Effector memory CD4-positive, alpha-beta T cell (primary cell): ENCODE results near the gene PCNT.

Experiments
- DNase-seq, 3 donors: peaks; one replicate each; pipeline ENCODE4 v3.0.0-alpha.2; 2020
- H3K27ac ChIP-seq: 2 replicates; pipeline ENCODE4 v1.7.0; 2013; ENCODE audit warnings: mild to moderate bottlenecking, low read length, moderate library complexity; ENCODE audit not compliant: insufficient read depth, poor library complexity, severe bottlenecking
- H3K27me3 ChIP-seq: replicated peaks from 2 replicates; pipeline ENCODE4 v1.7.0; 2013; ENCODE audit warnings: mild to moderate bottlenecking, low read length; ENCODE audit not compliant: insufficient read depth, control insufficient read depth, poor library complexity, severe bottlenecking
- H3K36me3 ChIP-seq: 2 replicates; pipeline ENCODE4 v1.7.0; 2013; ENCODE audit warnings: mild to moderate bottlenecking, low read length, moderate library complexity; ENCODE audit not compliant: control insufficient read depth, insufficient read depth
- H3K4me1 ChIP-seq: 2 replicates; pipeline ENCODE4 v1.7.0; 2013; ENCODE audit warnings: low read length, mild to moderate bottlenecking; ENCODE audit not compliant: control insufficient read depth, insufficient read depth, poor library complexity, severe bottlenecking
- H3K4me3 ChIP-seq: 2 replicates; pipeline ENCODE4 v1.7.0; 2013; ENCODE audit warnings: low read length, low read depth, mild to moderate bottlenecking; ENCODE audit not compliant: insufficient read depth, poor library complexity, severe bottlenecking
- H3K9me3 ChIP-seq: 2 replicates; pipeline ENCODE4 v1.7.0; 2013; ENCODE audit warnings: mild to moderate bottlenecking, low read length, moderate library complexity; ENCODE audit not compliant: control insufficient read depth

PCNT gene

GRCh38 chr21:46289655-46290179, 34.2 kb upstream of the PCNT start:
- Histone ChIP-seq H3K4me3 (no peak overlapping the region), H3K9me3 (no peaks in the 10 kb centered on the region), H3K27me3 (no peaks in the 10 kb centered on the region), H3K27ac (no peak overlapping the region), H3K36me3 (peaks cover 5% of the 10 kb centered on the region), H3K4me1 (peaks cover 5% of the 10 kb centered on the region)
- no peak for DNase-seq

DNA sequence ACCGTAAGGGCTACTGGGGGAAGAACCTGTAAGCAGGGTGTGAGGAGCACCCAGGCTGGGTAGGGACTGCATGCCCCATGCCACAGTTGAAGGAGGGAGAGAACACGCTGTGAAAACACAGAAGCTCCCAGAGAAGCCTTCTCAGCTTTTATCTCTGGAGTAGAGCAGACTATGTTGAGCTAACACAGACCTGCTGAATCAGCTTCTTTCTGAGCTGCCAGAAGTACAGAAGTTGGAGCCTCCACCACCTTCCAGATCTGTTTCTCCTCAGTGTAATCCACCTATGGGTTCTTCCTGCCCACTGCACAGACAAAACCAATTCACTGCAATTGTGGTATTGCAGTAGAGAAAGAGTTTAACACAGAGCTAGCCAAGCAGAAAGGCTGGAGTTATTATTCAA, 32.4 kb upstream of the PCNT start:
- DNase-seq = no peak
- Histone ChIP-seq H3K9me3 (no peaks in the 10 kb centered on the region), H3K27me3 (no peaks in the 10 kb centered on the region), H3K4me1 (peaks cover 6% of the 10 kb centered on the region), H3K4me3 (no peak overlapping the region), H3K27ac (no peak overlapping the region), H3K36me3 (peaks cover 5% of the 10 kb centered on the region)

DNA sequence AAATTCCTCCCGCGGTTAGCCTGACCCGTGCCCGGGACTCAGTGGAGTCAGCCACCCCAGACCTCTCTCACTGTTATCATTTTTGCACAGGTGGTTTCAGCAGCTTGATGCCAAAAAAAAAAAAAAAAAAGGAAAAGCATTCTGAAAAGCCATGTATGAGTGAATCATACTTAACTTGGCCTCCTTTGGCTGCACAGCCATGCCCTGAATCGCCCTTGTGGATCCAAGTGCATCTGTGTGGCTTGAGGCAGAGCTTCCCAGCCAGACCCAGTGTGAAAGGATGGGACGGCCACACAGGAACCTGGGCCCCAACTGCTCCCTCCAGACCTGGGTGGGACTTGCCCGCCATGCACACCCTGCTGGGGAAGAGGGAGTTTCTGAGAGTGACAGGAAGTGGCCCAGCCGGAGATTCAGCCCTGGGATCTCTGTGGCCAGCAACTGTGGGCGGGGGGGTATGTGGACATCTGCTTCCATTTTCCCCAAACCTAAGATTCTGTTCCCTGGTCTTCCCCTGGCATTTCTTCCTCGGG, 29.2 kb upstream of the PCNT start:
- Histone ChIP-seq H3K4me3 (no peak overlapping the region), H3K9me3 (no peaks in the 10 kb centered on the region), H3K4me1 (peaks cover 15% of the 10 kb centered on the region), H3K27ac (no peak overlapping the region), H3K36me3 (peaks cover 5% of the 10 kb centered on the region), H3K27me3 (no peaks in the 10 kb centered on the region)
- DNase-seq = no peak

DNA sequence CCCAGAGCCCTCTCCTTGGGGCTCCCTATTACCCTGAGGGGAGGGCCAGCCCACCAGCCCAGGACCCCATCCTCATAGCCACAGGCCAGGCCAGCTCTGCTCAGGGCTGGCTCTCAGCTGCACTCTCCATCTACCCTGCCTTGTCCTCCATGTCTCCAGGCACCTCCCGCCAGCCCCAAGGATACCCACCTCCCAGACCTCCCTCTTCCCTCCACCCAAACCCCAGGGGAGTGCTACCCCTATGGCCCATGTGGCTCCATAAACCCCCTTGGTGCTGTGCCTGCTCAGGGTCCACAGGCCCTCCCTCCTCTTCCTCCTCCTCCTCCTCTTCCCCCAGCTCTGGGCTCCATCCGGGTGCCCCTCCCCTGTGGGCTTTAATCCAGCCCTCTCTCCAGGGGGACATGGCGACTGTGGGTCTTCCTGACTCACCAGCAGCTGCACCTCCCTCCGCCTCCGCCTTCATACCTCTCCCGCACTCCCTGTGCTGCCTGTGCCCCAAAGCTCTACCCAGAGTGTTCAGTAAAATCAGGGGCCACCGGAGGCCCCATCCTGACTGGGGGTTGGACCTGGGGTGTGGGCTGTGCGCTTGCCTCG, 28.7 kb upstream of the PCNT start:
- no peak for DNase-seq
- Histone ChIP-seq H3K27me3 (no peaks in the 10 kb centered on the region), H3K36me3 (peaks cover 5% of the 10 kb centered on the region), H3K27ac (no peak overlapping the region), H3K4me1 (peaks cover 15% of the 10 kb centered on the region), H3K9me3 (no peaks in the 10 kb centered on the region), H3K4me3 (no peak overlapping the region)

DNA sequence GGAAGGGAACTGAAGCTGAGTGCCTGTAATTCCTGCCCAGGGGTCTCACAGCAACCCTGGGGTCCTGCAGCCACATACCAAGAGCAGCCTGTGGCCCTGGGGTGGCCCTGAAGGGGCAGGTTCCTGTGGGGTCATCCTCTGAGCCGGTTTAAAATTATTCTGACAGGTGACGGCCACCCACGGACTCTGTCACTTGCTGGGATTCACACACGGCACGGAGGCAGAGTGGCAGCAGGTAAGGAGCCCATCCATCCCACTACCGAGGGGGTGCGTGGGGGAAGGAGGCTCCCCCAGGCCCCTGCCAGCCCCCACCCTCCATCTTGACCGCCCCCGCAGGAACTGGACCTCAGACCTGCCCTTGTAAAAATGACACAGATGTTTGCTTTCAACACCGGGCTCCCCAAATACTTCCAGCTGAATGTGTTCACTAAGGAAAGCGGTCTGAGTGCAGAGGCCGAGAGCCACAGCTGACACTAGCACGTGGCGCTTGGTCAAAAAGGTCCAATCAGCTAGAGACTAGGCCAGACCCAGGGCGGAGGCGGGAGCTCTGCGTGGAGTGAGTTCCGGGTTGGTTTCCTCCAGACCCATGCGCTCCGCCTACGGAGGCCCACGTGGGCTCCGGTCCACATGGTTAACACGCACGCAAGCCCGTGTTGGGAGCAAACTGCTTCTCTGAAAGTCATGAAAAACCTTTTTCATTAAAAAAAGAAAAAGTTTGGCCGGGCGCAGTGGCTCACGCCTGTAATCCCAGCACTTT, 27.8 kb upstream of the PCNT start:
- peak overlapping the region; percentile 18 for H3K27ac ChIP-seq
- H3K4me1 ChIP-seq = peaks cover 15% of the 10 kb centered on the region
- no peak overlapping the region for H3K4me3 ChIP-seq
- DNase-seq = peak in 1 of 3 donors; percentile 32
- H3K36me3 ChIP-seq = peaks cover 5% of the 10 kb centered on the region
- no peaks in the 10 kb centered on the region for H3K27me3 ChIP-seq
- H3K9me3 ChIP-seq = no peaks in the 10 kb centered on the region

GRCh38 chr21:46297338-46298271, 26.4 kb upstream of the PCNT start:
- no peaks in the 10 kb centered on the region for H3K9me3 ChIP-seq
- H3K36me3 ChIP-seq = no peaks in the 10 kb centered on the region
- H3K27me3 ChIP-seq = no peaks in the 10 kb centered on the region
- peak overlapping the region; percentile 48 for H3K4me3 ChIP-seq
- no peak overlapping the region for H3K27ac ChIP-seq
- H3K4me1 ChIP-seq = peaks cover 15% of the 10 kb centered on the region
- no peak for DNase-seq

- no peak for DNase-seq
- no peaks in the 10 kb centered on the region for H3K36me3 ChIP-seq
- H3K27ac ChIP-seq = no peak overlapping the region
- H3K4me1 ChIP-seq = peaks cover 15% of the 10 kb centered on the region
- H3K9me3 ChIP-seq = no peaks in the 10 kb centered on the region
- H3K4me3 ChIP-seq = no peak overlapping the region
- no peaks in the 10 kb centered on the region for H3K27me3 ChIP-seq
Observed at GRCh38 chr21:46299167-46299566, 24.8 kb upstream of the PCNT start.

DNA sequence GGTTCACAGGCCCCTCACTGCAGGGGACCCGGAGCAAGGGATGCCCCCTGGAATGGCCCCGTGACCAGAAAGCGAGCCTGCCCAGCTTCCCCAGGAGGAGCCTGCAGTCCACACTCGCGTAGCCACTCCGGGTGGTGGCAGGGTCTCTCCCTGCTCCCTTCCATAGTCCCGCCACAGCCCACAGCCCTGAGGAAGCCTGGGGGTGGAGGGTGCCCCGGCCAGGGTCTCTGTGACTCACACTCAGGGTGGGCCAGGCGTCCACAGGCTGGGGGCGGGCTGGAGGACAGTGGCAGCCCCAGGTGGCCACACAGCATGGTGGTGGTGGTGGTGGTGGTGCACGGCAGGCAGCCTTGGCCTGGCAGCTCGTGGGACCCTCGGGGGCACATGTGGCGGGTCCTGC, 22.2 kb upstream of the PCNT start:
- Histone ChIP-seq H3K4me1 (peaks cover 9% of the 10 kb centered on the region), H3K27me3 (no peaks in the 10 kb centered on the region), H3K36me3 (no peaks in the 10 kb centered on the region), H3K4me3 (no peak overlapping the region), H3K27ac (no peak overlapping the region), H3K9me3 (no peaks in the 10 kb centered on the region)
- no peak for DNase-seq

- no peaks in the 10 kb centered on the region for H3K36me3 ChIP-seq
- DNase-seq = no peak
- H3K27me3 ChIP-seq = no peaks in the 10 kb centered on the region
- no peak overlapping the region for H3K4me3 ChIP-seq
- H3K27ac ChIP-seq = no peak overlapping the region
- no peaks in the 10 kb centered on the region for H3K4me1 ChIP-seq
- H3K9me3 ChIP-seq = no peaks in the 10 kb centered on the region
Observed at GRCh38 chr21:46304437-46304836, 19.5 kb upstream of the PCNT start.
